Uterus (tissue), 2 donors: ENCODE results near the gene COL6A1.

Experiments used
- CTCF ChIP-seq, 4 experiments: fragments of 200-600 bp in 2 of 4; fragments of 450-650 bp in 2 of 4; sonication (generic) in 2 of 4; IDR thresholded peaks; one replicate each; pipeline ENCODE4 v1.5.1; 2016 to 2019; ENCODE audit warnings: antibody characterized with exemption in 4 of 4, mild to moderate bottlenecking in 2 of 4, moderate library complexity in 1 of 4
- POLR2A ChIP-seq, 2 donors: fragments of 450-650 bp; IDR thresholded peaks; one replicate each; pipeline ENCODE4 v1.6.1; 2016; ENCODE audit warnings: antibody characterized with exemption in 2 of 2, mild to moderate bottlenecking in 1 of 2, moderate library complexity in 1 of 2

GRCh38 chr21:45972353-45972715 is 9.2 kb upstream of the COL6A1 start:
- TF ChIP-seq POLR2A (IDR thresholded peaks at IDR 0.05) (no peak), CTCF (IDR thresholded peaks at IDR 0.05) (no peak)
